Neural crest cell (in vitro differentiated cells): Measurements from ENCODE around the gene NRIP1. TPM values are rescaled to one million over a fixed set of nuclear protein-coding genes. Genes with fewer than 3 reads are reported as not detected.

Experiments used
- DNase-seq: peaks from one replicate; pipeline ENCODE4 v3.0.0; 2021; ENCODE audit warnings: low read depth, mixed read lengths, low spot score
- H3K27ac Mint-ChIP-seq: one replicate; pipeline ENCODE4 v1.8.0; 2021; ENCODE audit warnings: mild to moderate bottlenecking, mixed read lengths; ENCODE audit not compliant: unreplicated experiment
- H3K27me3 Mint-ChIP-seq: 2 replicates; pipeline ENCODE4 v1.8.0; 2021; ENCODE audit warnings: low read depth, mild to moderate bottlenecking, mixed read lengths
- H3K36me3 Mint-ChIP-seq: 2 replicates; pipeline ENCODE4 v1.8.0; 2021; ENCODE audit warnings: low read depth, mild to moderate bottlenecking, mixed read lengths
- H3K4me1 Mint-ChIP-seq: 2 replicates; pipeline ENCODE4 v1.8.0; 2021; ENCODE audit warnings: mixed read lengths
- H3K4me3 Mint-ChIP-seq: one replicate; pipeline ENCODE4 v1.8.0; 2021; ENCODE audit warnings: mild to moderate bottlenecking, mixed read lengths
- H3K9me3 Mint-ChIP-seq: 2 replicates; pipeline ENCODE4 v1.8.0; 2021; ENCODE audit warnings: mixed read lengths
- CTCF ChIP-seq: fragments of 200-600 bp; sonication (generic); conservative IDR thresholded peaks from 2 replicates; pipeline ENCODE4 v1.5.0; 2021; ENCODE audit warnings: antibody characterized with exemption, mild to moderate bottlenecking
- long read RNA-seq: library from polyadenylated mRNA; unstranded; transcript quantifications from one replicate; pipeline ENCODE4 v2.0.0, GENCODE V29; 2020
- total RNA-seq: library from RNA; stranded (reverse); gene quantifications from 2 replicates; pipeline ENCODE4 v1.2.1, GENCODE V29; 2021

NRIP1 gene
- total RNA-seq = 72.0 and 73.8 TPM in 2 replicates
- long read RNA-seq, full-length matches to known transcripts = 3 of 29 reads
- long read RNA-seq, partial matches to known transcripts = 6 of 29 reads
- long read RNA-seq, other reads (novel, unspliced or antisense) = 20 of 29 reads

GRCh38 chr21:15064576-15065391 lies at the start of gene NRIP1:
TSS of gene NRIP1 (minus strand) at chr21:15065000. CDS start at chr21:14968192, 96,808 bp downstream.
- Mint-ChIP-seq H3K36me3 (no peaks in the 10 kb centered on the region), H3K9me3 (no peaks in the 10 kb centered on the region), H3K4me1 (peaks cover 55% of the 10 kb centered on the region), H3K27me3 (no peaks in the 10 kb centered on the region), H3K27ac (peak within 1 kb of the TSS; percentile 100), H3K4me3 (peak within 1 kb of the TSS; percentile 100)
- DNase-seq = peak; percentile 86
- TF ChIP-seq CTCF = no peak

GRCh38 chr21:15112858-15113257 lies 48.1 kb upstream of the NRIP1 start:
- H3K36me3 Mint-ChIP-seq = no peaks in the 10 kb centered on the region
- peaks cover 4% of the 10 kb centered on the region for H3K4me1 Mint-ChIP-seq
- H3K9me3 Mint-ChIP-seq = peaks cover 5% of the 10 kb centered on the region
- H3K27me3 Mint-ChIP-seq = no peaks in the 10 kb centered on the region
- no peak for TF ChIP-seq CTCF
- H3K4me3 Mint-ChIP-seq = no peak overlapping the region
- no peak overlapping the region for H3K27ac Mint-ChIP-seq
- no peak for DNase-seq

GRCh38 chr21:15108801-15109200 lies 44.0 kb upstream of the NRIP1 start:
- no peaks in the 10 kb centered on the region for H3K36me3 Mint-ChIP-seq
- peaks cover 21% of the 10 kb centered on the region for H3K4me1 Mint-ChIP-seq

GRCh38 chr21:15104470-15104869 lies 39.7 kb upstream of the NRIP1 start:
- no peak for DNase-seq
- Mint-ChIP-seq H3K9me3 (no peaks in the 10 kb centered on the region), H3K36me3 (no peaks in the 10 kb centered on the region), H3K4me3 (no peak overlapping the region), H3K27ac (no peak overlapping the region), H3K4me1 (peaks cover 21% of the 10 kb centered on the region), H3K27me3 (no peaks in the 10 kb centered on the region)
- TF ChIP-seq CTCF = no peak

More at GRCh38 chr21:15108801-15109200, 44.0 kb upstream of the NRIP1 start:
- H3K27ac Mint-ChIP-seq = no peak overlapping the region
- H3K27me3 Mint-ChIP-seq = no peaks in the 10 kb centered on the region
- DNase-seq = no peak
- H3K4me3 Mint-ChIP-seq = no peak overlapping the region
- TF ChIP-seq CTCF = no peak
- peaks cover 2% of the 10 kb centered on the region for H3K9me3 Mint-ChIP-seq

- DNase-seq = no peak
- TF ChIP-seq CTCF = no peak
- H3K9me3 Mint-ChIP-seq = peaks cover 2% of the 10 kb centered on the region
- H3K27me3 Mint-ChIP-seq = no peaks in the 10 kb centered on the region
- H3K36me3 Mint-ChIP-seq = no peaks in the 10 kb centered on the region
- no peak overlapping the region for H3K4me3 Mint-ChIP-seq
- peaks cover 14% of the 10 kb centered on the region for H3K4me1 Mint-ChIP-seq
- no peak overlapping the region for H3K27ac Mint-ChIP-seq
Observed at GRCh38 chr21:15098908-15099307, 34.1 kb upstream of the NRIP1 start.
